Neural cell (in vitro differentiated cells): ENCODE data around the gene MAOB.

Experiments used
- EP300 ChIP-seq: fragments of 450-650 bp; conservative IDR thresholded peaks from 2 replicates; pipeline ENCODE4 v1.6.1; 2014; ENCODE audit warnings: antibody characterized with exemption, mild to moderate bottlenecking, moderate library complexity; ENCODE audit not compliant: poor library complexity, severe bottlenecking
- POLR2AphosphoS5 ChIP-seq: IDR thresholded peaks from 2 replicates; pipeline ENCODE4 v1.6.1; 2012
- TF ChIP-seq, protein P1 (sequence below): fragments of 450-650 bp; IDR thresholded peaks from 2 replicates; pipeline ENCODE4 v1.5.1; 2014; ENCODE audit warnings: antibody characterized with exemption, mild to moderate bottlenecking, moderate library complexity; ENCODE audit not compliant: poor library complexity, severe bottlenecking
- TF ChIP-seq, protein P2 (sequence below): IDR thresholded peaks from 2 replicates; pipeline ENCODE4 v1.6.1; 2012; ENCODE audit warnings: borderline replicate concordance

DNA sequence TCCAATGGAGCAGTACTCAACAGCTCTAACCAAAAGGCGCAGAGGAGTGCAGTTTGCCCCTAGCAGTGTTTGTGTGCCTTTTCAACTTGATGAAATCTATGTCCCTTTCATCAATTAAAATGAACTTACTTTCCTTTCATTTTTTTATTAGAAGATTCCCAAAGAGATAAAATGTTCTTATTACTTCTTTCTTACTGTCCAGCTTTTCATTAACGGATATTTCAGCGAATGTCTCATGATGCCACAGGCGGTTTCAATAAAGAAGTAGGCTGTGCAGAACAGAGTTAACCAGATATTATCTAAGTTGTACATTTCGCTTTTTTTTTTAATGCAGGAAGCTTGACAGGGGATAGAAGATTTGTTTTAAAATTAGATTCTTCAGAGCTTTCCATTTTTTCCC is 3.4 kb upstream of the MAOB start:
- TF ChIP-seq, protein P1, sequence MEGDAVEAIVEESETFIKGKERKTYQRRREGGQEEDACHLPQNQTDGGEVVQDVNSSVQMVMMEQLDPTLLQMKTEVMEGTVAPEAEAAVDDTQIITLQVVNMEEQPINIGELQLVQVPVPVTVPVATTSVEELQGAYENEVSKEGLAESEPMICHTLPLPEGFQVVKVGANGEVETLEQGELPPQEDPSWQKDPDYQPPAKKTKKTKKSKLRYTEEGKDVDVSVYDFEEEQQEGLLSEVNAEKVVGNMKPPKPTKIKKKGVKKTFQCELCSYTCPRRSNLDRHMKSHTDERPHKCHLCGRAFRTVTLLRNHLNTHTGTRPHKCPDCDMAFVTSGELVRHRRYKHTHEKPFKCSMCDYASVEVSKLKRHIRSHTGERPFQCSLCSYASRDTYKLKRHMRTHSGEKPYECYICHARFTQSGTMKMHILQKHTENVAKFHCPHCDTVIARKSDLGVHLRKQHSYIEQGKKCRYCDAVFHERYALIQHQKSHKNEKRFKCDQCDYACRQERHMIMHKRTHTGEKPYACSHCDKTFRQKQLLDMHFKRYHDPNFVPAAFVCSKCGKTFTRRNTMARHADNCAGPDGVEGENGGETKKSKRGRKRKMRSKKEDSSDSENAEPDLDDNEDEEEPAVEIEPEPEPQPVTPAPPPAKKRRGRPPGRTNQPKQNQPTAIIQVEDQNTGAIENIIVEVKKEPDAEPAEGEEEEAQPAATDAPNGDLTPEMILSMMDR: no peak
- no peak for TF ChIP-seq EP300
- TF ChIP-seq, protein P2, sequence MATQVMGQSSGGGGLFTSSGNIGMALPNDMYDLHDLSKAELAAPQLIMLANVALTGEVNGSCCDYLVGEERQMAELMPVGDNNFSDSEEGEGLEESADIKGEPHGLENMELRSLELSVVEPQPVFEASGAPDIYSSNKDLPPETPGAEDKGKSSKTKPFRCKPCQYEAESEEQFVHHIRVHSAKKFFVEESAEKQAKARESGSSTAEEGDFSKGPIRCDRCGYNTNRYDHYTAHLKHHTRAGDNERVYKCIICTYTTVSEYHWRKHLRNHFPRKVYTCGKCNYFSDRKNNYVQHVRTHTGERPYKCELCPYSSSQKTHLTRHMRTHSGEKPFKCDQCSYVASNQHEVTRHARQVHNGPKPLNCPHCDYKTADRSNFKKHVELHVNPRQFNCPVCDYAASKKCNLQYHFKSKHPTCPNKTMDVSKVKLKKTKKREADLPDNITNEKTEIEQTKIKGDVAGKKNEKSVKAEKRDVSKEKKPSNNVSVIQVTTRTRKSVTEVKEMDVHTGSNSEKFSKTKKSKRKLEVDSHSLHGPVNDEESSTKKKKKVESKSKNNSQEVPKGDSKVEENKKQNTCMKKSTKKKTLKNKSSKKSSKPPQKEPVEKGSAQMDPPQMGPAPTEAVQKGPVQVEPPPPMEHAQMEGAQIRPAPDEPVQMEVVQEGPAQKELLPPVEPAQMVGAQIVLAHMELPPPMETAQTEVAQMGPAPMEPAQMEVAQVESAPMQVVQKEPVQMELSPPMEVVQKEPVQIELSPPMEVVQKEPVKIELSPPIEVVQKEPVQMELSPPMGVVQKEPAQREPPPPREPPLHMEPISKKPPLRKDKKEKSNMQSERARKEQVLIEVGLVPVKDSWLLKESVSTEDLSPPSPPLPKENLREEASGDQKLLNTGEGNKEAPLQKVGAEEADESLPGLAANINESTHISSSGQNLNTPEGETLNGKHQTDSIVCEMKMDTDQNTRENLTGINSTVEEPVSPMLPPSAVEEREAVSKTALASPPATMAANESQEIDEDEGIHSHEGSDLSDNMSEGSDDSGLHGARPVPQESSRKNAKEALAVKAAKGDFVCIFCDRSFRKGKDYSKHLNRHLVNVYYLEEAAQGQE: no peak
- no peak for TF ChIP-seq POLR2AphosphoS5
